PC-3 (cell line): Measurements from ENCODE around the gene MRPL43. TPM values are rescaled to one million over a fixed set of nuclear protein-coding genes. Genes with fewer than 3 reads are reported as not detected.
A peak's percentile ranks its signal among the peaks of the same experiment; 100 is the strongest.
"Not testable (repeated sequence)": the region's sequence is repeated elsewhere in the genome, so short reads cannot be mapped to it uniquely, and the experiment has no call there.

Source experiments
- ATAC-seq: fragments of 200-7000 bp; cut with Tn5 transposase; 2 replicates; pipeline ENCODE4 v1.9.1; 2020; ENCODE audit warnings: mild to moderate bottlenecking, moderate library complexity
- BruUV-seq: library from RNA; stranded (reverse); fragments of 400-500 nt; replicated peaks from 2 replicates; lab custom pipeline; 2021; lab: Mats Ljungman, UMichigan
- CTCF ChIA-PET: fragments of 300-600 bp; sonication (Branson Sonifier 250); formaldehyde crosslinking; loops from one replicate; lab custom pipeline; 2022; ENCODE audit warnings: antibody characterized with exemption; lab: Charles Lee
- POLR2A ChIA-PET: fragments of 300-600 bp; sonication (Branson Sonifier 250); formaldehyde crosslinking; loops from one replicate; lab custom pipeline; 2022; ENCODE audit warnings: antibody characterized with exemption; ENCODE audit not compliant: unreplicated experiment; lab: Charles Lee
- DNase-seq: peaks from one replicate; pipeline ENCODE4 v3.0.0-alpha.2; 2015
- H2AFZ ChIP-seq: fragments of 300-600 bp; sonication (generic); 2 replicates; pipeline ENCODE4 v1.6.0; 2016; ENCODE audit warnings: antibody characterized with exemption, low read length
- H3F3A ChIP-seq: fragments of 300-600 bp; sonication (generic); one replicate; pipeline ENCODE4 v1.6.0; 2017; ENCODE audit warnings: antibody characterized with exemption, low read length, control low read depth, mild to moderate bottlenecking; ENCODE audit not compliant: unreplicated experiment
- H3K27ac ChIP-seq: fragments of 300-600 bp; sonication (generic); 2 replicates; pipeline ENCODE4 v1.5.1; 2016; ENCODE audit warnings: mild to moderate bottlenecking, low read length
- H3K27me3 ChIP-seq: fragments of 300-600 bp; sonication (generic); 2 replicates; pipeline ENCODE4 v1.6.1; 2016; ENCODE audit warnings: low read length, mixed read lengths
- H3K36me3 ChIP-seq: fragments of 300-600 bp; sonication (generic); 2 replicates; pipeline ENCODE4 v1.6.1; 2016; ENCODE audit warnings: low read depth, mixed run types, low read length, mixed read lengths
- H3K4me1 ChIP-seq: fragments of 300-600 bp; sonication (generic); 2 replicates; pipeline ENCODE4 v1.5.1; 2016; ENCODE audit warnings: low read length; ENCODE audit not compliant: insufficient read depth
- H3K4me2 ChIP-seq: fragments of 300-600 bp; sonication (generic); 2 replicates; pipeline ENCODE4 v1.6.0; 2016; ENCODE audit warnings: low read length
- H3K4me3 ChIP-seq: fragments of 300-600 bp; sonication (generic); 2 replicates; pipeline ENCODE4 v1.5.1; 2016; ENCODE audit warnings: mild to moderate bottlenecking, low read length, mixed read lengths
- H3K79me2 ChIP-seq: fragments of 300-600 bp; sonication (generic); 2 replicates; pipeline ENCODE4 v1.6.1; 2017; ENCODE audit warnings: low read length, mixed read lengths
- H3K9ac ChIP-seq: fragments of 300-600 bp; sonication (generic); 2 replicates; pipeline ENCODE4 v1.6.0; 2016; ENCODE audit warnings: mild to moderate bottlenecking, low read length
- H3K9me2 ChIP-seq: fragments of 300-600 bp; sonication (generic); replicated peaks from 2 replicates; pipeline ENCODE4 v1.6.1; 2016; ENCODE audit warnings: mixed run types, low read length, mixed read lengths
- H3K9me3 ChIP-seq: fragments of 300-600 bp; sonication (generic); 2 replicates; pipeline ENCODE4 v1.6.1; 2016; ENCODE audit warnings: low read length, mixed read lengths
- H4K20me1 ChIP-seq: fragments of 300-600 bp; sonication (generic); 2 replicates; pipeline ENCODE4 v1.6.1; 2016; ENCODE audit warnings: low read length, mixed read lengths
- EZH2 ChIP-seq: fragments of 300-600 bp; sonication (generic); IDR thresholded peaks from one replicate; pipeline ENCODE4 v1.6.1; 2017; ENCODE audit warnings: antibody characterized with exemption, mild to moderate bottlenecking, low read length; ENCODE audit not compliant: unreplicated experiment
- EZH2phosphoT487 ChIP-seq: fragments of 300-600 bp; sonication (generic); IDR thresholded peaks from 2 replicates; pipeline ENCODE4 v1.6.1; 2018; ENCODE audit warnings: mild to moderate bottlenecking, antibody characterized with exemption, low read length, borderline replicate concordance
- intact Hi-C: fragments of 100-400 bp; cut with micrococcal nuclease; formaldehyde crosslinking; loops from 2 replicates; pipeline ENCODE4 v1.9.0; 2023
- total RNA-seq: library from RNA; depleted of rRNA; stranded (reverse); fragments of >200 nt; gene quantifications from 2 replicates; pipeline ENCODE4 v1.2.3, GENCODE V29; 2014
- TF ChIP-seq, protein P1 (sequence below): fragments of 300-600 bp; sonication (generic); conservative IDR thresholded peaks from 2 replicates; pipeline ENCODE4 v1.5.1; 2017; ENCODE audit warnings: antibody characterized with exemption, low read depth, mild to moderate bottlenecking, low read length

Gene MRPL43
- total RNA-seq, 1 experiment from 2014 or later: 81.0 TPM

DNA sequence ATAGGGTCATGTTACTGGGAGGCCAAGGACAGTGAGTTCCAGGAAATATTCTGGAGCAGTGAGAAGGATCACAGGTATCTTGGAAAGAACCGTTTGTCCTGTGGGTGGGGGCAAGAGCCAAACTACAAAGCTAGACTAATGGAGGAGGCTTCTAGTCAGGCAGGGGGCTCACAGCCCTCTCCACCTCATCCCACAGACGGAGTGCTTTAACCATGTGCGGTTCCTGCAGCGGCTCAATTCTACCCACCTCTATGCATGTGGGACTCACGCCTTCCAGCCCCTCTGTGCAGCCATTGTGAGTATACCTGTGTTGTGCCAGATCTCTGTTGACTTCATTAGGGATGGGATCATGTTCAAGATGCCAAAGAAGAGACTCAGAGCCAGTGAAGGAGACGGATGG lies 9.9 kb downstream of the MRPL43 start:
- no TSS peak for BruUV-seq
- CTCF ChIA-PET: no interaction called here
- intact Hi-C loops: no loop called here

DNA sequence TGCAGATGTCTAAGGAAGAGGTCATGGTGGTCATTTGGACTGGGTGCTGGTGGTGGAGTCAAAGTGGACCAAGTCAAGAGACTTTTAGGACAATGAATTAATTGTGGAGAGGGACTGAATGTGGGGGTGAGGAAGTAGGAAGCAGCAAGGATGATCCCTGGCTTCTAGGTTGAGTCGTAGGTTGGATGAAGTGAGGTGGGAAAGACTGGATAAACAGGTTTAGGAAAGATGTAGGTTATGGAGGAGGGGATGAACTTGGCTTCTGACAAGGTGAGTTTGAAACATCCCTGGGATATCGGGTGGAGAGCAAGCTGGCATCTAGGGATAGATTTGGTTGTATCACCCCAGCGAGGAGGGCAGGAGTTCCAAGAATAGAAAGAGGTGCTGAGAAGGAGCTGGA lies 10.4 kb downstream of the MRPL43 start:
- H3K27me3 ChIP-seq: no peaks in the 10 kb centered on the region
- H3K36me3 ChIP-seq: no peaks in the 10 kb centered on the region
- 0 out of 2 replicates have a peak, but pooled peaks cover 7% of the 10 kb centered on the region for H3K4me1 ChIP-seq
- H2AFZ ChIP-seq: no peak overlapping the region
- no peaks in the 10 kb centered on the region for H3F3A ChIP-seq
- 0 out of 2 replicates have a peak overlapping the region, but pooled peaks have one; percentile 3 for H3K4me2 ChIP-seq
- no peaks in the 10 kb centered on the region for H3K9me3 ChIP-seq
- CTCF ChIA-PET: no interaction called here
- H3K9ac ChIP-seq: no peak overlapping the region
- ATAC-seq: no peak
- peak; percentile 34 for DNase-seq
- H4K20me1 ChIP-seq: no peaks in the 10 kb centered on the region
- intact Hi-C loops: no loop called here
- POLR2A ChIA-PET: interaction anchor here (0.6 kb wide), 1 partner anchor 54 kb away, joined by 11 read pairs; no protein-coding TSS in a partner anchor
- no peaks in the 10 kb centered on the region for H3K9me2 ChIP-seq
- H3K4me3 ChIP-seq: no peak overlapping the region
- no peaks in the 10 kb centered on the region for H3K79me2 ChIP-seq
- H3K27ac ChIP-seq: no peak overlapping the region
- no peak for TF ChIP-seq EZH2
- no peak for TF ChIP-seq EZH2phosphoT487
- TF ChIP-seq, protein P1, sequence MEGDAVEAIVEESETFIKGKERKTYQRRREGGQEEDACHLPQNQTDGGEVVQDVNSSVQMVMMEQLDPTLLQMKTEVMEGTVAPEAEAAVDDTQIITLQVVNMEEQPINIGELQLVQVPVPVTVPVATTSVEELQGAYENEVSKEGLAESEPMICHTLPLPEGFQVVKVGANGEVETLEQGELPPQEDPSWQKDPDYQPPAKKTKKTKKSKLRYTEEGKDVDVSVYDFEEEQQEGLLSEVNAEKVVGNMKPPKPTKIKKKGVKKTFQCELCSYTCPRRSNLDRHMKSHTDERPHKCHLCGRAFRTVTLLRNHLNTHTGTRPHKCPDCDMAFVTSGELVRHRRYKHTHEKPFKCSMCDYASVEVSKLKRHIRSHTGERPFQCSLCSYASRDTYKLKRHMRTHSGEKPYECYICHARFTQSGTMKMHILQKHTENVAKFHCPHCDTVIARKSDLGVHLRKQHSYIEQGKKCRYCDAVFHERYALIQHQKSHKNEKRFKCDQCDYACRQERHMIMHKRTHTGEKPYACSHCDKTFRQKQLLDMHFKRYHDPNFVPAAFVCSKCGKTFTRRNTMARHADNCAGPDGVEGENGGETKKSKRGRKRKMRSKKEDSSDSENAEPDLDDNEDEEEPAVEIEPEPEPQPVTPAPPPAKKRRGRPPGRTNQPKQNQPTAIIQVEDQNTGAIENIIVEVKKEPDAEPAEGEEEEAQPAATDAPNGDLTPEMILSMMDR: no peak
- BruUV-seq: no TSS peak

More for the DNA sequence above, 9.9 kb downstream of the MRPL43 start:
- no peaks in the 10 kb centered on the region for H3K9me2 ChIP-seq
- H3K4me3 ChIP-seq: no peak overlapping the region
- no peaks in the 10 kb centered on the region for H4K20me1 ChIP-seq
- H3K9ac ChIP-seq: no peak overlapping the region
- no peaks in the 10 kb centered on the region for H3K36me3 ChIP-seq
- no peaks in the 10 kb centered on the region for H3K79me2 ChIP-seq
- H3K9me3 ChIP-seq: no peaks in the 10 kb centered on the region
- DNase-seq (no peak), ATAC-seq (no peak)
- H3K27ac ChIP-seq: no peak overlapping the region
- 0 out of 2 replicates have a peak, but pooled peaks cover 7% of the 10 kb centered on the region for H3K4me1 ChIP-seq
- no peak overlapping the region for H2AFZ ChIP-seq
- no peaks in the 10 kb centered on the region for H3F3A ChIP-seq
- POLR2A ChIA-PET: no interaction called here
- H3K4me2 ChIP-seq: no peak overlapping the region
- no peak for TF ChIP-seq EZH2phosphoT487
- TF ChIP-seq EZH2: no peak
- TF ChIP-seq, protein P1: no peak
- no peaks in the 10 kb centered on the region for H3K27me3 ChIP-seq

DNA sequence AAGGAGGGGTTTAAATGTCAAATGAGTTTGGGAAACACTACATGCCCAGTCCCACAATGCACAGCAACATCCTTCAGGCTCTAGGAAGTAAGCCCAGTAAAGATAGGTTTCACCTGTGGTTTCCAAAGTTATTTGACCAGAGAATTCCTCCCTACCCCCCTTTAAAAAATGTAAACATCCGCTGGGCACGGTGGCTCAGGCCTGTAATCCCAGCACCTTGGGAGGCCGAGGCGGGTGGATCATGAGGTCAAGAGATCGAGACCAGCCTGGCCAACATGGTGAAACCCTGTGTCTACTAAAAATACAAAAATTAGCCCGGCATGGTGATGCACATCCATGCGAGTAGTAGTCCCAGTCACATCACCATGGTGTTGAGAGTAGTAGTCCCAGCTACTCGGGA lies 11.9 kb downstream of the MRPL43 start:
- intact Hi-C loops: not testable (repeated sequence)

More for the DNA sequence above, 11.9 kb downstream of the MRPL43 start:
- H3K9me2 ChIP-seq, H3K27ac ChIP-seq, H3K79me2 ChIP-seq, H3K4me1 ChIP-seq, H3K36me3 ChIP-seq, H4K20me1 ChIP-seq, POLR2A ChIA-PET, H2AFZ ChIP-seq, CTCF ChIA-PET, DNase-seq, ATAC-seq, H3F3A ChIP-seq, BruUV-seq, H3K4me3 ChIP-seq, H3K9ac ChIP-seq, H3K9me3 ChIP-seq, H3K27me3 ChIP-seq, H3K4me2 ChIP-seq: not testable (repeated sequence)
